Uterus (tissue), 4 donors: Measurements from ENCODE around the gene ARFGEF2. TPM values are rescaled to one million over a fixed set of nuclear protein-coding genes. Genes with fewer than 3 reads are reported as not detected.

Experiments
- DNase-seq, 2 donors: peaks; one replicate each; pipeline ENCODE4 v3.0.0-alpha.2; 2019 to 2020
- H3K27ac ChIP-seq, 2 donors: fragments of 200-600 bp; sonication (generic); 1 replicate in 1 of 2; 2 replicates in 1 of 2; pipeline ENCODE4 v1.5.1; 2016 to 2018
- H3K27me3 ChIP-seq, 2 donors: fragments of 200-600 bp; sonication (generic); one replicate each; pipeline ENCODE4 v1.5.1; 2018 to 2019; ENCODE audit warnings: control low read depth in 1 of 2
- H3K36me3 ChIP-seq, 2 donors: fragments of 200-600 bp; sonication (generic); one replicate each; pipeline ENCODE4 v1.5.1; 2019; ENCODE audit warnings: control low read depth in 1 of 2
- H3K4me1 ChIP-seq, 2 donors: fragments of 200-600 bp; sonication (generic); one replicate each; pipeline ENCODE4 v1.5.1; 2018 to 2019; ENCODE audit warnings: control low read depth in 1 of 2
- H3K4me3 ChIP-seq, 2 donors: fragments of 200-600 bp; sonication (generic); 1 replicate in 1 of 2; 2 replicates in 1 of 2; pipeline ENCODE4 v1.5.1; 2018 to 2019; ENCODE audit warnings: mild to moderate bottlenecking in 1 of 2
- H3K9me3 ChIP-seq, 2 donors: fragments of 200-600 bp; sonication (generic); one replicate each; pipeline ENCODE4 v1.5.1; 2019; ENCODE audit warnings: control low read depth in 1 of 2
- POLR2A ChIP-seq, 2 donors: fragments of 450-650 bp; IDR thresholded peaks; one replicate each; pipeline ENCODE4 v1.6.1; 2016; ENCODE audit warnings: antibody characterized with exemption in 2 of 2, mild to moderate bottlenecking in 1 of 2, moderate library complexity in 1 of 2
- intact Hi-C: fragments of 100-400 bp; cut with DNase I; formaldehyde crosslinking; loops from one replicate; pipeline ENCODE4 v1.15.1; 2023; ENCODE audit warnings: low total_unique reads
- total RNA-seq, 4 donors: library from RNA; depleted of rRNA in 3 of 4; stranded (reverse); fragments of >200 nt in 3 of 4; gene quantifications; one replicate each; pipeline versions ENCODE4 v1.1.0 to v1.2.4, GENCODE V29; 2014 to 2023
- TF ChIP-seq, protein P1 (sequence below), 4 experiments: fragments of 200-600 bp in 2 of 4; fragments of 450-650 bp in 2 of 4; sonication (generic) in 2 of 4; IDR thresholded peaks; one replicate each; pipeline ENCODE4 v1.5.1; 2016 to 2019; ENCODE audit warnings: antibody characterized with exemption in 4 of 4, mild to moderate bottlenecking in 2 of 4, moderate library complexity in 1 of 4
- donor health status: DM: yes; HTN: yes; CAD: no.

Gene ARFGEF2
- total RNA-seq, 4 donors from 2014 or later = 22.0 to 33.7 (median 27.0) TPM

DNA sequence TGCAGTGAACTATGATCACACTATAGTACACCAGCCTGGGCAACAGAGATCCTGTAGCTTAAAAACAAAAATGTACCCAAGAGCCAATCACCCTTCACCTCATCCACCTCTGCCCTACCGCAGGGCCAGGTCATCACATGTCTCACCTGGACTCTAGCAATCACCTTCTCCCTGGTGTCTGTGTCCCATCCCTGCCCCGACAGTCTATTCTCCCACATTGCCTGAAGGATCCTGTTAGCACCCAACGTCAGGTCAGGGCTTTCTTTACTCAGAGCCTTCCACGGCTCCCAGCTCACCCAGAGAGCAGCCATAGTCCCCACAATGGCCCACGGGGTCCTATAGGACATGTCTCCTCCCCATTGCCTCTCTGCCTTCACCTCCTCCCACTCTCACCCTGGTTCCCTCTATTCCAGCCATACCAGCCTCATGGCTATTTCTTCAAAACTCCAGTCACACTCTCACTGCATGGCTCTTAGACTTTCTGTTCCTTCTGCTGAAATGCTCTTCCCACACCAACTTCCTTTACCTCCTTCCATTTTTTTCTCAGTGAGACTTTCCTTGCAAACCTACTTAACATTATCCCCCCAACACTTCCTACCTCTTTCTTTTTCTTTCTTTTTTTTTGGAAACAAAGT, 22.5 kb upstream of the ARFGEF2 start:
- H3K27ac ChIP-seq = no peak overlapping the region
- no peaks in the 10 kb centered on the region for H3K27me3 ChIP-seq
- DNase-seq = no peak
- H3K9me3 ChIP-seq = no peaks in the 10 kb centered on the region
- no peaks in the 10 kb centered on the region for H3K4me1 ChIP-seq
- H3K36me3 ChIP-seq = no peaks in the 10 kb centered on the region
- no peak for TF ChIP-seq POLR2A (IDR thresholded peaks at IDR 0.05)
- TF ChIP-seq, protein P1, sequence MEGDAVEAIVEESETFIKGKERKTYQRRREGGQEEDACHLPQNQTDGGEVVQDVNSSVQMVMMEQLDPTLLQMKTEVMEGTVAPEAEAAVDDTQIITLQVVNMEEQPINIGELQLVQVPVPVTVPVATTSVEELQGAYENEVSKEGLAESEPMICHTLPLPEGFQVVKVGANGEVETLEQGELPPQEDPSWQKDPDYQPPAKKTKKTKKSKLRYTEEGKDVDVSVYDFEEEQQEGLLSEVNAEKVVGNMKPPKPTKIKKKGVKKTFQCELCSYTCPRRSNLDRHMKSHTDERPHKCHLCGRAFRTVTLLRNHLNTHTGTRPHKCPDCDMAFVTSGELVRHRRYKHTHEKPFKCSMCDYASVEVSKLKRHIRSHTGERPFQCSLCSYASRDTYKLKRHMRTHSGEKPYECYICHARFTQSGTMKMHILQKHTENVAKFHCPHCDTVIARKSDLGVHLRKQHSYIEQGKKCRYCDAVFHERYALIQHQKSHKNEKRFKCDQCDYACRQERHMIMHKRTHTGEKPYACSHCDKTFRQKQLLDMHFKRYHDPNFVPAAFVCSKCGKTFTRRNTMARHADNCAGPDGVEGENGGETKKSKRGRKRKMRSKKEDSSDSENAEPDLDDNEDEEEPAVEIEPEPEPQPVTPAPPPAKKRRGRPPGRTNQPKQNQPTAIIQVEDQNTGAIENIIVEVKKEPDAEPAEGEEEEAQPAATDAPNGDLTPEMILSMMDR (IDR thresholded peaks at IDR 0.05) = no peak
- no peak overlapping the region for H3K4me3 ChIP-seq
- intact Hi-C loops = no loop called here

DNA sequence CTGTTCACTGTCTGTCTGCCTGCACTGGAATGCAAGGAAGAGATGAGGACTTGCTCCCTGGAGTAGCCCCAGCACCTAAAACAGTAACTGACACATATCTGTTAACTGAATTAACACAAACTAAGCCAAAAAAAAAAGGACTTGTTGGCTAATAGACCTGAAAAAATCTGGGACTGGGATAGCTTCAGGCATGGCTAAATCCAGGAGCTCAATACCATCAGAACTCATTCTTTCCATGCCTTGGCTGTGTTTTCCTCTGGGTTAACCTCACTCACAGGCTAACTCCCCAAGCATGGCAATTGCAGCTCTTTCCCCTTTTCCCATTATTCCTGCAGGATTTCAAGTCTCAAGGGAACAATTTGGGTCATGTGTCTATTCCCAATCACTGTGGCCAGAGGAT, 21.6 kb upstream of the ARFGEF2 start:
- H3K9me3 ChIP-seq = no peaks in the 10 kb centered on the region
- H3K27ac ChIP-seq = no peak overlapping the region
- no peak overlapping the region for H3K4me3 ChIP-seq
- no peaks in the 10 kb centered on the region for H3K27me3 ChIP-seq
- intact Hi-C loops = loop anchor here (5.0 kb wide), 1 partner anchor 243 kb away; no protein-coding TSS in a partner anchor
- H3K4me1 ChIP-seq = no peaks in the 10 kb centered on the region
- no peak for DNase-seq
- no peaks in the 10 kb centered on the region for H3K36me3 ChIP-seq
- TF ChIP-seq, protein P1 (IDR thresholded peaks at IDR 0.05) = no peak
- no peak for TF ChIP-seq POLR2A (IDR thresholded peaks at IDR 0.05)

DNA sequence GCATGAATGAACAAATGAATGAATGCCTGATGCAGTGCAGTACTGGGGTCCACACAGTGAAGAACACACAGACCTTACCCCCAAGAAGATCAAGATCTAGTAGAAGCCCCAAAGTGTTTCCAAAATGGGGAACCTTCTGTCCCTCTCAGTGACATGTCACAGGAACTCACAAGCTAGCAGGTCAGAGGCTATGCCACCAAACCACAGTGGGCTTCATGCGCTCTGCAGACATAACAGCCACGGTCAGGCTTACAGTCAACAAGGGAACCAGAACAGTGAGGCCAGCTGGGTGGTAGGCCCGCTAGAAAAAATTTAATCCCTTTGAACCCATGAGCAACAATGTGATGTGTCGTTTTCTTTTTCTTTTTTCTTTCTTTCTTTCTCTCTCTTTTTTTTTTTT, 20.2 kb upstream of the ARFGEF2 start:
- intact Hi-C loops = loop anchor here (5.0 kb wide), 1 partner anchor 244 kb away; no protein-coding TSS in a partner anchor
- TF ChIP-seq, protein P1 (IDR thresholded peaks at IDR 0.05) = no peak
- no peak for TF ChIP-seq POLR2A (IDR thresholded peaks at IDR 0.05)
- Histone ChIP-seq H3K36me3 (no peaks in the 10 kb centered on the region), H3K4me1 (no peaks in the 10 kb centered on the region), H3K27me3 (no peaks in the 10 kb centered on the region), H3K27ac (no peak overlapping the region), H3K4me3 (no peak overlapping the region), H3K9me3 (no peaks in the 10 kb centered on the region)
- no peak for DNase-seq

DNA sequence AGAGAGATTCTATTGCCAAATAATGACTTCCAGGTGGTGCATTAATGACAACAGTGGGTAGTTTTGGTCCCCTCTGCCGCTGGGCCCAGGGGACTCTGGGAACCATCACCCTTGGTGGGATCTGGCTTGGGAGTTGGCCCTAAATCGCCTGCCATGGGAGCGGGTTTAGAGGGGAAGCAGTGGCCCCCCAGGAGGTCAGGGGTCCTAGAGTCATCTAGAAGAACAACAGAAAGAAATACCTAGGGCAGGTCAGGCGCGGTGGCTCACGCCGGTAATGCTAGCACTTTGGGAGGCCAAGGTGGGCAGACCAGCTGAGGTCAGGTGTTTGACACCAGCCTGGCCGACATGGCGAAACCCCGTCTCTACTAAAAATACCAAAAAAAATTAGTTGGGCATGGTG, 17.8 kb upstream of the ARFGEF2 start:
- Histone ChIP-seq H3K27ac (no peak overlapping the region), H3K36me3 (no peaks in the 10 kb centered on the region), H3K4me1 (no peaks in the 10 kb centered on the region), H3K27me3 (no peaks in the 10 kb centered on the region), H3K9me3 (no peaks in the 10 kb centered on the region), H3K4me3 (no peak overlapping the region)
- intact Hi-C loops = loop anchor here (5.0 kb wide), 1 partner anchor 246 kb away; no protein-coding TSS in a partner anchor
- DNase-seq = no peak
- TF ChIP-seq POLR2A (IDR thresholded peaks at IDR 0.05) = no peak
- TF ChIP-seq, protein P1 (IDR thresholded peaks at IDR 0.05) = no peak

DNA sequence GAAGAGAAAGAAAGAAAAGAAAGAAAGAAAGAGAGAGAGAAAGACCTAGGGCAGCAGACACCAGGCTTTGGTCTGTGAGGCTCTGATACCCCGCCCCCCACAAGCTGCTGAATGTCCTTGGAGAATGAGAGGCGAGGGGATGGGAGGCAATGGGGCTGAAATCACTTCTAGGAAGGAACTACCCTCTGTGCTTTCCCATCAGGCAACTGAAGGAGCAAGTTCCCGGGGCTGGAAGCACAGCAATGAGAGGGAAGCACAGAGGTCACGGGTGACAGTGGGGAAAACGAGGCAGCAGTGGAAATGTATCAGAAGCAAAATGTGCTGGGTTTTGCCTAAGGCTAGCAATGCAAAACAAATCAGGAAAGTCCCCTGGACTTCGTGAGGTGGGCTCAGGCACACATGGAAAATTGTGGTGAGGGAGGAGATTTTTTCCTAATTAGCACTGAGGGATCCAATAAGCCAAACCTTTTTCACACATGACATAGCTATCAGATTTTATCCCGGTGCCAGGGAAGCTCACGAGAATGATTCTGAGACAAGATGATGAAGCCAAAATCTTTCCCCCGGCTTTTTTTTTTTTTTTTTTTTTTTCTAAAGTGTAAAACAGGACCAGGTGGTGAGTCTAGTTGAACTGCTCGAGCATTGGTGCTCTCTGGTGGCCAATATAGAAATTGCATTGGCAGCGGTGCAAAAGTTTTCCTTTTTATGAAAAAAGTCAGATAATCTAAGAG, 16.8 kb upstream of the ARFGEF2 start:
- no peak overlapping the region for H3K4me3 ChIP-seq
- DNase-seq = peak; percentile 38 to 56
- no peaks in the 10 kb centered on the region for H3K4me1 ChIP-seq
- no peaks in the 10 kb centered on the region for H3K9me3 ChIP-seq
- intact Hi-C loops = loop anchor here (5.0 kb wide), 1 partner anchor 247 kb away; no protein-coding TSS in a partner anchor
- no peak overlapping the region for H3K27ac ChIP-seq
- TF ChIP-seq, protein P1 (IDR thresholded peaks at IDR 0.05) = peak; percentile 80 to 86 (median 81)
- no peak for TF ChIP-seq POLR2A (IDR thresholded peaks at IDR 0.05)
- H3K27me3 ChIP-seq = no peaks in the 10 kb centered on the region
- H3K36me3 ChIP-seq = no peaks in the 10 kb centered on the region
